Astrocyte (in vitro differentiated cells and primary cell): Measurements from ENCODE around the gene HKDC1.

Experiments
- CTCF ChIP-seq: IDR thresholded peaks from 2 replicates; pipeline ENCODE4 v1.5.1; 2011; ENCODE audit warnings: low read depth, mild to moderate bottlenecking, inconsistent platforms, low read length, moderate library complexity; ENCODE audit not compliant: insufficient read depth
- EZH2 ChIP-seq: IDR thresholded peaks from 2 replicates; pipeline ENCODE4 v1.6.1; 2012; ENCODE audit warnings: mild to moderate bottlenecking, low read length, inconsistent platforms; ENCODE audit not compliant: insufficient read depth

GRCh38 chr10:69232252-69232651 lies 12.1 kb downstream of the HKDC1 start:
- TF ChIP-seq CTCF (no peak), EZH2 (no peak)
